G401 (cell line): Measurements from ENCODE around the gene CCL4. TPM values are rescaled to one million over a fixed set of nuclear protein-coding genes. Genes with fewer than 3 reads are reported as not detected.
"Not testable (repeated sequence)": the region's sequence is repeated elsewhere in the genome, so short reads cannot be mapped to it uniquely, and the experiment has no call there.

Experiments
- DNase-seq: peaks from one replicate; pipeline ENCODE4 v3.0.0-alpha.2; 2015; ENCODE audit warnings: low spot score
- in situ Hi-C: cut with HindIII; loops from 2 replicates; pipeline ENCODE4 v1.10.0; 2016; ENCODE audit warnings: low sequenced_read_pairs, mixed read lengths
- total RNA-seq: library from RNA; depleted of rRNA; stranded (reverse); fragments of >200 nt; shearing (Covaris generic); gene quantifications from 2 replicates; pipeline ENCODE4 v1.2.3, GENCODE V29; 2014

CCL4 gene
- total RNA-seq, 1 experiment from 2014 or later: not detected

- in situ Hi-C loops: no loop called here
Observed at GRCh38 chr17:36086791-36087190, 16.8 kb upstream of the CCL4 start.

GRCh38 chr17:36087471-36087870 lies 16.2 kb upstream of the CCL4 start:
- in situ Hi-C loops, DNase-seq: not testable (repeated sequence)

More at GRCh38 chr17:36086791-36087190, 16.8 kb upstream of the CCL4 start:
- no peak for DNase-seq

GRCh38 chr17:36087897-36088572 lies 15.6 kb upstream of the CCL4 start:
- DNase-seq, in situ Hi-C loops: not testable (repeated sequence)

GRCh38 chr17:36088670-36089338 lies 14.8 kb upstream of the CCL4 start:
- in situ Hi-C loops: no loop called here
- DNase-seq: no peak

GRCh38 chr17:36089339-36089865 lies 14.2 kb upstream of the CCL4 start:
- in situ Hi-C loops: no loop called here
- no peak for DNase-seq

GRCh38 chr17:36089888-36090836 lies 13.5 kb upstream of the CCL4 start, which contains the start of gene CCL3:
TSS of gene CCL3 (minus strand) at chr17:36090143. CDS start at chr17:36090058, 85 bp downstream.
- in situ Hi-C loops: no loop called here
- DNase-seq: no peak

GRCh38 chr17:36092230-36092629 lies 11.4 kb upstream of the CCL4 start:
- no peak for DNase-seq
- in situ Hi-C loops: no loop called here

GRCh38 chr17:36092715-36093114 lies 10.9 kb upstream of the CCL4 start:
- DNase-seq, in situ Hi-C loops: not testable (repeated sequence)

GRCh38 chr17:36094232-36094631 lies 9.4 kb upstream of the CCL4 start:
- DNase-seq: no peak
- in situ Hi-C loops: no loop called here

GRCh38 chr17:36094746-36095145 lies 8.9 kb upstream of the CCL4 start:
- no peak for DNase-seq
- in situ Hi-C loops: no loop called here

- no peak for DNase-seq
- in situ Hi-C loops: no loop called here
Observed at GRCh38 chr17:36095992-36096391, 7.6 kb upstream of the CCL4 start.

GRCh38 chr17:36099004-36099403 lies 4.6 kb upstream of the CCL4 start:
- DNase-seq, in situ Hi-C loops: not testable (repeated sequence)

- DNase-seq, in situ Hi-C loops: not testable (repeated sequence)
Observed at GRCh38 chr17:36104246-36104645, 619 bp downstream of the CCL4 start.

- DNase-seq: no peak
- in situ Hi-C loops: no loop called here
Observed at GRCh38 chr17:36104701-36105181, 1.1 kb downstream of the CCL4 start.

- in situ Hi-C loops: no loop called here
- DNase-seq: no peak
Observed at GRCh38 chr17:36105781-36106492, 2.3 kb downstream of the CCL4 start.

- in situ Hi-C loops: no loop called here
- DNase-seq: no peak
Observed at GRCh38 chr17:36106493-36106835, 2.8 kb downstream of the CCL4 start.

GRCh38 chr17:36107660-36108059 lies 4.0 kb downstream of the CCL4 start:
- no peak for DNase-seq
- in situ Hi-C loops: no loop called here

GRCh38 chr17:36108265-36108664 lies 4.6 kb downstream of the CCL4 start:
- DNase-seq, in situ Hi-C loops: not testable (repeated sequence)

GRCh38 chr17:36111068-36111490 lies 7.5 kb downstream of the CCL4 start:
- in situ Hi-C loops: no loop called here
- DNase-seq: no peak
